Astrocyte of the spinal cord (primary cell): ENCODE results near the gene NFATC4.
"Not testable (repeated sequence)": the region's sequence is repeated elsewhere in the genome, so short reads cannot be mapped to it uniquely, and the experiment has no call there.

Source experiments
- DNase-seq: peaks from one replicate; pipeline ENCODE4 v3.0.0; 2011; ENCODE audit warnings: low read depth, low spot score
- H3K4me3 ChIP-seq: 2 replicates; pipeline ENCODE4 v1.5.1; 2011; ENCODE audit warnings: low read depth, mild to moderate bottlenecking, low read length, moderate library complexity
- in situ Hi-C: cut with HindIII; loops from 2 replicates; pipeline ENCODE4 v1.10.0; 2017; ENCODE audit warnings: low sequenced_read_pairs
- TF ChIP-seq, protein P1 (sequence below): IDR thresholded peaks from 2 replicates; pipeline ENCODE4 v1.5.1; 2012; ENCODE audit warnings: low read depth, mild to moderate bottlenecking, low read length, inconsistent platforms

Gene NFATC4

DNA sequence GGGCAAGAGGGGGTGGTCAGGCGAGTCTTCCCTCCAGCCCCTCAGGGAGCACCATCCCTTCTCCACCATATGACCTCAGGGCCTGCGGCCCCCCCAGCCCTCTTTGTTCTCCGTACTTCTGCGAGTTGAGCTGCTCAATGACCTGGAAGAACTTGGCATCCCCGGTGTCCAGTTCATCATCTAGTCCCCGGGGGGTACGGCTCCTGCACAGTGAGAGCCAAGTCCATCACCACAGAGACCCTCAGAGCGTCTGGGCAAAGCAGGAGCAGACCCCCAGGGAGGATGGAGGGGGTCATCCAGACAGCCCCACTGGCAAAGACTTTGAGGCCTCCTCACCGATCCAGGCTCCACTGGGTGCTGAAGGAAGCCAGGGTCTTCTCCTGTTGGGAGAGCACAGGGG is 42.0 kb upstream of the NFATC4 start:
- no peak for DNase-seq
- in situ Hi-C loops = no loop called here
- no peak overlapping the region for H3K4me3 ChIP-seq
- TF ChIP-seq, protein P1, sequence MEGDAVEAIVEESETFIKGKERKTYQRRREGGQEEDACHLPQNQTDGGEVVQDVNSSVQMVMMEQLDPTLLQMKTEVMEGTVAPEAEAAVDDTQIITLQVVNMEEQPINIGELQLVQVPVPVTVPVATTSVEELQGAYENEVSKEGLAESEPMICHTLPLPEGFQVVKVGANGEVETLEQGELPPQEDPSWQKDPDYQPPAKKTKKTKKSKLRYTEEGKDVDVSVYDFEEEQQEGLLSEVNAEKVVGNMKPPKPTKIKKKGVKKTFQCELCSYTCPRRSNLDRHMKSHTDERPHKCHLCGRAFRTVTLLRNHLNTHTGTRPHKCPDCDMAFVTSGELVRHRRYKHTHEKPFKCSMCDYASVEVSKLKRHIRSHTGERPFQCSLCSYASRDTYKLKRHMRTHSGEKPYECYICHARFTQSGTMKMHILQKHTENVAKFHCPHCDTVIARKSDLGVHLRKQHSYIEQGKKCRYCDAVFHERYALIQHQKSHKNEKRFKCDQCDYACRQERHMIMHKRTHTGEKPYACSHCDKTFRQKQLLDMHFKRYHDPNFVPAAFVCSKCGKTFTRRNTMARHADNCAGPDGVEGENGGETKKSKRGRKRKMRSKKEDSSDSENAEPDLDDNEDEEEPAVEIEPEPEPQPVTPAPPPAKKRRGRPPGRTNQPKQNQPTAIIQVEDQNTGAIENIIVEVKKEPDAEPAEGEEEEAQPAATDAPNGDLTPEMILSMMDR = no peak

DNA sequence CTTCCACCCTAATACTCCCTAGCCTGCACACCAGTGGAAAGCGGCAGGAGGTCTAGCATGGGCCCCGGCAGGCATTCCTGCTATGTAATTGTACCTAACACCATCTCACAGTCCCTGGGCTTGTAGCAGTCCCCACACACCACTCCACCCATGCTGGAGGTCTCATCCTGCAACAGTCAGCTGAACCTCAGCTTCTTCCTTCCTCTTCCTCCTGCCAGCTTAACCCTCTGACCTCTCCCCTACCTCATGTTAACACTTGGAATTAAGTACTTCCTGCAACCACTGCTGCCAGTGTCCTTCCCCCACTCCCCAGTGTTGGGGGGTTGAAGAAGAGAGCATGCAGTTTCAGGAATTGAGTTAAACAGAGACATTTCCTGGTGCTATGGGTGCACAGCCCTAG is 40.7 kb upstream of the NFATC4 start:
- H3K4me3 ChIP-seq = no peak overlapping the region
- DNase-seq = no peak
- in situ Hi-C loops = no loop called here
- TF ChIP-seq, protein P1 = no peak

DNA sequence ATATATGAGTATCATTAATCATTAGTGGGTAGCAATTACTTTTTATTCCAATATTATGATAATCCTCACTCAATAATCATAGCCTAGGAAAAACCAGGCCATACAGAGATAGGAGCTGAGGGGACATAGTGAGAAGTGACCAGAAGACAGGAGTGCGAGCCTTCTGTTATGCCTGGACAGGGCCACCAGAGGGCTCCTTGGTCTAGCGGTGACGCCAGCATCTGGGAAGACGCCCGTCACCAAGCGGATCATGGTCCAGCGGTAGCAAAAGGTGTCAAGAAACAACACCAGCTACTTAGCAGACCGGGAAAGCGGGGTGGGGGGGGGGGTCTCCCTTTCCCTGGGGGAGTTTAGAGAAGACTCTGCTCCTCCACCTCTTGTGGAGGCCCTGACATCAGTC is 40.1 kb upstream of the NFATC4 start:
- DNase-seq, H3K4me3 ChIP-seq, in situ Hi-C loops: not testable (repeated sequence)
- TF ChIP-seq, protein P1 = peak; percentile 33

DNA sequence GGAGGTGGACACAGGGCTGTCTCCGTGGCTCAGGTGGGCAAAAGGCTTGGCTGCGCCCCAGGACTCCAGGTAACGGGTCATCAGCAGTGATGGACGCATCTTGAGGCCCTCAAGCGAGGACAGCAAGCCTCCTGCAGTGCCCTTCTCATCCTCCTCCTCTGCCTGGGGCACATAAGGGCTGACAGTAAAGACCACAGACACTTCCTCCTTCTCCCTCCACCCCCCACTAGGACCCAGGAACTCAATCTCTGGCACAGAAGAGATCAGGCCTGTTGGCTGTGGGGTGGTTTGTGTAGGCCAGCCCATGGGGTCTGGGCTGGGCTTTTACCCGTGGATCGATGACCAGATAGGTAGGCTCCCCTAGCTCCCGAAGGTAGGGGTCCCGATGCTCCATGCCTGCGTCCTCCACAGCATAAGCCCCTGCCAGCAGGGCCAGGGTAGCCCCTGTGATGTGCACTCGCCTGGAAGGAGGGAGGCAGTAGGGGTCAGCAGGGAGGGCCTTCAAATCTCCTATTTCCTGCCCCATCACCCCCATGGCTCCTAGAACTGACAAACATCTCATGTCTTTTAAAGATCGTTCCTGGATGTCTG is 38.8 kb upstream of the NFATC4 start:
- in situ Hi-C loops = no loop called here
- DNase-seq = no peak
- TF ChIP-seq, protein P1 = no peak
- no peak overlapping the region for H3K4me3 ChIP-seq

DNA sequence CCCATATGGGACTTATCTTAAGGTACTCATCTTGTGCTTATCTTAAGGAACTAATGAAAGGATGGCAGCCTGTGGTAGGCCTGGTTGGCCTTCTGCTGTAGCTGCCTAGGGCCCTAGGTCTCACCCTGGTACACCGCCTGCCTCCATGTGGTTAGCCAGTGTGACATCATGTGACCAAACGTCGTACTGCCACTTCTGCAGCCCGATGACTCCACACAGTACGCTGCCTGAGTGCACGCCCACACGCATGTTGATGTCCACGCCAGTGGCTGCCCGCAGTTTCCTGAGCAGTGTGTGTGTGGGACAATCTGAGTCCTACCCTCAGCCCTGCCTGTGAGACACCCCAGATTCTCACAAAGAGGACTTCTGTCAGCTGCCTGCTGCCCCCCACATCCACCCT is 38.2 kb upstream of the NFATC4 start:
- H3K4me3 ChIP-seq = no peak overlapping the region
- TF ChIP-seq, protein P1 = no peak
- in situ Hi-C loops = loop anchor here (10.0 kb wide), 1 partner anchor 105 kb away; no protein-coding TSS in a partner anchor
- no peak for DNase-seq

DNA sequence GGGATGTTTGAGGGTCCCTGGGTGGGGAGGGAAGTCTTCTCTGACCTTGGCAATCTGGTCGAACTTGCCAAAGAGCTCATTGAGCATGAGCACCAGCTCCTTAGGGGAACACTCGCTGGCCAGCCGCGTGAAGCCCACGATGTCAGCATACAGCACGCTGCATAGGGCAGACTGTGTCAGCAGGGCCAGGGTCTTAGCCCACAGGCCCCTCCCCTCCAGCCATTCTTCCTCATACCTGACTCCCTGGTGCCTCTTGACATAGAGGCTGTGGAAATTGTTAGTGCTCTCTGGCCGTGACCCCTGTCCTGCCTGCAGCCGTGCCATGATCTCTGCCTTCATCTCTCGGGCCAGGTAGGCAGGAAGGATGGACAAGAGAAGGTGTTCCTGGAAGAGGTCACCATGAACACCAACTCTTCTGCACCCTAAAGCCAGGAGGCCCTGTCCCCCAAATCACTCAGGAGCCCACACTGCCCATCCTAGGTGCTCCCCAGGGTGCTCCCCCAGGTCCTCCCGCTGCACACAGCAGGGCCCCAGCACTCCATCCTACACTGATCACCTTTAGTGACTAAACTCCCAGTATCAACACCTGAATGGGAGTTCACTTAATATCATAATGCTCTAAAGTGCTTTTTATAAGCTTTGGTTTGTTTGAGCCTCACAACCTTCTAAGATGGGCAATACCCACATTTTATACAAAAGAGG is 36.9 kb upstream of the NFATC4 start:
- in situ Hi-C loops = loop anchor here (10.0 kb wide), 1 partner anchor 104 kb away; no protein-coding TSS in a partner anchor
- DNase-seq = no peak
- no peak overlapping the region for H3K4me3 ChIP-seq
- TF ChIP-seq, protein P1 = no peak
